ENCODE results near the gene DNAI7.

DNAI7 gene

GRCh38 chr12:25106818-25107217 lies 88.1 kb downstream of the DNAI7 start:
- DNase-seq (ENCODE audit: low spot score): no peak

- no peak for DNase-seq (ENCODE audit: low spot score)
Observed at GRCh38 chr12:25102402-25102801, 92.6 kb downstream of the DNAI7 start.

- no peak for DNase-seq (ENCODE audit: low spot score)
Observed at GRCh38 chr12:25101092-25101445, 93.9 kb downstream of the DNAI7 start.

- DNase-seq (ENCODE audit: low spot score): no peak
Observed at GRCh38 chr12:25100194-25101091, 94.5 kb downstream of the DNAI7 start.

GRCh38 chr12:25099010-25099409 lies 96.0 kb downstream of the DNAI7 start:
- DNase-seq (ENCODE audit: low spot score): no peak

GRCh38 chr12:25089738-25090137 lies 105.2 kb downstream of the DNAI7 start:
- DNase-seq (ENCODE audit: low spot score): no peak

GRCh38 chr12:25087596-25087995 lies 107.4 kb downstream of the DNAI7 start:
- no peak for DNase-seq (ENCODE audit: low spot score)

- DNase-seq (ENCODE audit: low spot score): no peak
Observed at GRCh38 chr12:25084816-25085215, 110.1 kb downstream of the DNAI7 start.

- DNase-seq (ENCODE audit: low spot score): no peak
Observed at GRCh38 chr12:25083211-25083610, 111.7 kb downstream of the DNAI7 start.

- DNase-seq (ENCODE audit: low spot score): no peak
Observed at GRCh38 chr12:25082628-25083027, 112.3 kb downstream of the DNAI7 start.

- no peak for DNase-seq (ENCODE audit: low spot score)
Observed at GRCh38 chr12:25079393-25079792, 115.6 kb downstream of the DNAI7 start.

GRCh38 chr12:25074954-25075353 lies 120.0 kb downstream of the DNAI7 start:
- DNase-seq (ENCODE audit: low spot score): no peak

GRCh38 chr12:25074113-25074512 lies 120.8 kb downstream of the DNAI7 start:
- DNase-seq (ENCODE audit: low spot score): no peak

- no peak for DNase-seq (ENCODE audit: low spot score)
Observed at GRCh38 chr12:25072906-25073650, 121.9 kb downstream of the DNAI7 start.

- DNase-seq (ENCODE audit: low spot score): no peak
Observed at GRCh38 chr12:25071366-25071765, 123.6 kb downstream of the DNAI7 start.

- DNase-seq (ENCODE audit: low spot score): no peak
Observed at GRCh38 chr12:25069224-25069623, 125.7 kb downstream of the DNAI7 start.

GRCh38 chr12:25065035-25065434 lies 129.9 kb downstream of the DNAI7 start:
- no peak for DNase-seq (ENCODE audit: low spot score)

GRCh38 chr12:25063873-25064628 lies 130.9 kb downstream of the DNAI7 start:
- DNase-seq (ENCODE audit: low spot score): no peak

GRCh38 chr12:25058658-25059058 lies 136.3 kb downstream of the DNAI7 start:
- no peak for DNase-seq (ENCODE audit: low spot score)

All from SK-N-DZ (cell line).